Tibial nerve (tissue), 4 donors: ENCODE data around the gene CS. TPM values are rescaled to one million over a fixed set of nuclear protein-coding genes. Genes with fewer than 3 reads are reported as not detected.
A peak's percentile ranks its signal among the peaks of the same experiment; 100 is the strongest.
"Not testable (repeated sequence)": the region's sequence is repeated elsewhere in the genome, so short reads cannot be mapped to it uniquely, and the experiment has no call there.

Source experiments
- DNase-seq, 2 donors: peaks; one replicate each; pipeline ENCODE4 v3.0.0-alpha.2; 2019; ENCODE audit warnings: low spot score in 2 of 2
- H3K27ac ChIP-seq, 4 donors: fragments of 200-600 bp; sonication (generic) in 3 of 4; one replicate each; pipeline ENCODE4 v1.5.1; 2017 to 2019; ENCODE audit warnings: mild to moderate bottlenecking in 1 of 4
- H3K27me3 ChIP-seq, 2 donors: fragments of 200-600 bp; sonication (generic) in 1 of 2; one replicate each; pipeline versions ENCODE4 v1.5.1 to v1.6.0; 2017 to 2019
- H3K36me3 ChIP-seq, 3 donors: fragments of 200-600 bp; sonication (generic); one replicate each; pipeline ENCODE4 v1.5.1; 2018 to 2019
- H3K4me1 ChIP-seq, 4 donors: fragments of 200-600 bp; sonication (generic) in 3 of 4; one replicate each; pipeline ENCODE4 v1.5.1; 2017 to 2019
- H3K4me3 ChIP-seq, 4 donors: fragments of 200-600 bp; sonication (generic) in 3 of 4; one replicate each; pipeline ENCODE4 v1.5.1; 2017 to 2019; ENCODE audit warnings: mild to moderate bottlenecking in 1 of 4, moderate library complexity in 1 of 4
- H3K9me3 ChIP-seq, 4 donors: fragments of 200-600 bp; sonication (generic) in 3 of 4; one replicate each; pipeline ENCODE4 v1.5.1; 2017 to 2019
- CTCF ChIP-seq, 5 experiments: fragments of 200-600 bp in 3 of 5; fragments of 450-650 bp in 2 of 5; sonication (generic) in 3 of 5; IDR thresholded peaks; one replicate each; pipeline ENCODE4 v1.5.1; 2016 to 2019; ENCODE audit warnings: antibody characterized with exemption in 5 of 5, mild to moderate bottlenecking in 3 of 5, moderate library complexity in 2 of 5
- EP300 ChIP-seq, 2 donors: sonication (generic); formaldehyde crosslinking; IDR thresholded peaks; one replicate each; pipeline ENCODE4 v1.6.1; 2017; ENCODE audit warnings: antibody characterized with exemption in 2 of 2, mild to moderate bottlenecking in 1 of 2
- POLR2A ChIP-seq, 2 donors: fragments of 450-650 bp; IDR thresholded peaks; one replicate each; pipeline ENCODE4 v1.6.1; 2017; ENCODE audit warnings: antibody characterized with exemption in 2 of 2, mild to moderate bottlenecking in 2 of 2, moderate library complexity in 2 of 2
- WGBS, 2 donors: methylation state at CpG; one replicate each; pipeline ENCODE4 v1.1.5; 2018; 5-methylcytosine and 5-hydroxymethylcytosine counted together
- total RNA-seq, 4 donors: library from RNA; depleted of rRNA; stranded (reverse); fragments of >200 nt; gene quantifications; one replicate each; pipeline ENCODE4 v1.1.0, GENCODE V29; 2016

CS gene
- total RNA-seq, 4 donors from 2014 or later, result 63.7 to 112 (median 84.2) TPM

- Histone ChIP-seq H3K4me1 (peaks cover 0 to 7% (median 0%) of the 10 kb centered on the region in 4 donors), H3K36me3 (peaks cover 0 to 98% (median 14%) of the 10 kb centered on the region in 3 donors)
These were observed 19.3 kb downstream of the CS start for GRCh38 chr12:56280849-56281248.

DNA sequence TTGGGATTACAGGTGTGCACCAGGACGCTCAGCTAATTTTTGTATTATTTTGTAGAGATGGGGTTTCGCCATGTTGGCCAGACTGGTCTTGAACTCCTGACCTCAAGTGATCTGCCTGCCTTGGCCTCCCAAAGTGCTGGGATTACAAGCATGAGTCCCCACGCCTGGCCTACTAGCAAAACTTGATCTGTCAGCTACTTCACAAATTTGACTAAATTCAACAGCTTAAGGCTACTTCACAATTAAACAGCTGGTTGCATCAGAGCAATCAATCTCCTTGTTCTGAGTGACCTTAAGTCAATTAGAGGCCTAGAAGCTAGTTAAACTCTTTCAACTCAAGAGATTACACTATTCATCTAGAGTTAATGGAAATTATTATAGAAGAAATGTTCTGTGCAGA, 21.2 kb downstream of the CS start:
- TF ChIP-seq CTCF (IDR thresholded peaks at IDR 0.05) (no peak), POLR2A (IDR thresholded peaks at IDR 0.05) (no peak), EP300 (IDR thresholded peaks at IDR 0.05) (no peak)
- H3K36me3 ChIP-seq, result peaks cover 0 to 99% (median 30%) of the 10 kb centered on the region in 3 donors
- no peaks in the 10 kb centered on the region for H3K4me1 ChIP-seq
- H3K4me3 ChIP-seq, result no peak overlapping the region
- WGBS, 2 donors, result 94 to 95% methylated on average over 3 of the region's 3 CpGs
- H3K27ac ChIP-seq, result no peak overlapping the region
- H3K9me3 ChIP-seq, result no peaks in the 10 kb centered on the region
- DNase-seq, result no peak
- H3K27me3 ChIP-seq, result no peaks in the 10 kb centered on the region

More at GRCh38 chr12:56280849-56281248, 19.3 kb downstream of the CS start:
- DNase-seq, result no peak
- H3K4me3 ChIP-seq, result no peak overlapping the region
- no peaks in the 10 kb centered on the region for H3K9me3 ChIP-seq
- no peaks in the 10 kb centered on the region for H3K27me3 ChIP-seq
- no peak overlapping the region for H3K27ac ChIP-seq
- TF ChIP-seq POLR2A (IDR thresholded peaks at IDR 0.05) (no peak), EP300 (IDR thresholded peaks at IDR 0.05) (no peak), CTCF (IDR thresholded peaks at IDR 0.05) (no peak)

GRCh38 chr12:56274299-56274698, 25.8 kb downstream of the CS start:
- DNase-seq, result no peak
- Histone ChIP-seq H3K36me3 (peaks cover 0 to 99% (median 31%) of the 10 kb centered on the region in 3 donors), H3K4me3 (no peak overlapping the region), H3K9me3 (no peaks in the 10 kb centered on the region), H3K27me3 (no peaks in the 10 kb centered on the region), H3K27ac (no peak overlapping the region), H3K4me1 (no peaks in the 10 kb centered on the region)
- 94 to 100% methylated on average over 2 of the region's 2 CpGs for WGBS, 2 donors
- TF ChIP-seq CTCF (IDR thresholded peaks at IDR 0.05), result no peak
- TF ChIP-seq EP300 (IDR thresholded peaks at IDR 0.05), result no peak
- TF ChIP-seq POLR2A (IDR thresholded peaks at IDR 0.05), result no peak

GRCh38 chr12:56272468-56272867, 27.7 kb downstream of the CS start:
- H3K36me3 ChIP-seq, result peaks cover 0 to 84% (median 29%) of the 10 kb centered on the region in 3 donors
- H3K27ac ChIP-seq, H3K9me3 ChIP-seq, DNase-seq, H3K4me3 ChIP-seq, H3K27me3 ChIP-seq, H3K4me1 ChIP-seq: not testable (repeated sequence)
- WGBS, 2 donors, result 63 to 88% methylated on average over 2 of the region's 2 CpGs

GRCh38 chr12:56271031-56271430, 29.1 kb downstream of the CS start:
- Histone ChIP-seq H3K27me3 (no peaks in the 10 kb centered on the region), H3K4me1 (peaks cover 0 to 18% (median 5%) of the 10 kb centered on the region in 4 donors), H3K27ac (no peak overlapping the region), H3K4me3 (no peak overlapping the region), H3K9me3 (no peaks in the 10 kb centered on the region), H3K36me3 (peaks cover 0 to 71% (median 25%) of the 10 kb centered on the region in 3 donors)
- WGBS, 2 donors, result 6 to 8% methylated on average over 1 of the region's 1 CpG
- no peak for TF ChIP-seq EP300 (IDR thresholded peaks at IDR 0.05)
- TF ChIP-seq CTCF (IDR thresholded peaks at IDR 0.05), result peak in 1 of 5 experiments; percentile 21
- TF ChIP-seq POLR2A (IDR thresholded peaks at IDR 0.05), result no peak
- no peak for DNase-seq
